ENCODE data around the gene ZNG1A.

DNA sequence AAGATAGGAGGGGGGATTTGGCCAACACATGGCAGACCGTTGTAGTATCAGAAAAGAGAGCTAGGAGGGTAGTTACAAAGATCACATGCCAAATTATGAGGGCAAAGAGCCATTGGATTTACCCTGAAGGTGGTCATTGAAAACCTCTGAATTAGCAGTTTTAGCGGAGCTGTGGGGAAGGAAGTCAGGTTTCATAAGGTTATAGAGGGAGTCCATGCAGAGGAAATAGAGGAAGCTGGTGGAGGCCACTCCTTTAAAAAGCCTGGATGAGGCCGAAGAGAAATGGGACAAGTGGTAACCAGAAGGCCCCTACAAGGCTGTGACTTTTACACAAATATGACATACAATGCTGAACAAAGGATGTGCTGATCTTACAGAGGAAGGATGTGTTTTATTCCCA is 49.0 kb upstream of the ZNG1A start:
- TF ChIP-seq, protein P1, sequence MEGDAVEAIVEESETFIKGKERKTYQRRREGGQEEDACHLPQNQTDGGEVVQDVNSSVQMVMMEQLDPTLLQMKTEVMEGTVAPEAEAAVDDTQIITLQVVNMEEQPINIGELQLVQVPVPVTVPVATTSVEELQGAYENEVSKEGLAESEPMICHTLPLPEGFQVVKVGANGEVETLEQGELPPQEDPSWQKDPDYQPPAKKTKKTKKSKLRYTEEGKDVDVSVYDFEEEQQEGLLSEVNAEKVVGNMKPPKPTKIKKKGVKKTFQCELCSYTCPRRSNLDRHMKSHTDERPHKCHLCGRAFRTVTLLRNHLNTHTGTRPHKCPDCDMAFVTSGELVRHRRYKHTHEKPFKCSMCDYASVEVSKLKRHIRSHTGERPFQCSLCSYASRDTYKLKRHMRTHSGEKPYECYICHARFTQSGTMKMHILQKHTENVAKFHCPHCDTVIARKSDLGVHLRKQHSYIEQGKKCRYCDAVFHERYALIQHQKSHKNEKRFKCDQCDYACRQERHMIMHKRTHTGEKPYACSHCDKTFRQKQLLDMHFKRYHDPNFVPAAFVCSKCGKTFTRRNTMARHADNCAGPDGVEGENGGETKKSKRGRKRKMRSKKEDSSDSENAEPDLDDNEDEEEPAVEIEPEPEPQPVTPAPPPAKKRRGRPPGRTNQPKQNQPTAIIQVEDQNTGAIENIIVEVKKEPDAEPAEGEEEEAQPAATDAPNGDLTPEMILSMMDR (IDR thresholded peaks at IDR 0.05), result no peak
- no peak for TF ChIP-seq POLR2A (IDR thresholded peaks at IDR 0.05)

All from uterus (tissue), 2 donors.